ENCODE results near the gene DCST2. TPM values are rescaled to one million over a fixed set of nuclear protein-coding genes. Genes with fewer than 3 reads are reported as not detected.

Gene DCST2
- polyA plus RNA-seq, 3 donors = 2.6 TPM; not detected in 2

DNA sequence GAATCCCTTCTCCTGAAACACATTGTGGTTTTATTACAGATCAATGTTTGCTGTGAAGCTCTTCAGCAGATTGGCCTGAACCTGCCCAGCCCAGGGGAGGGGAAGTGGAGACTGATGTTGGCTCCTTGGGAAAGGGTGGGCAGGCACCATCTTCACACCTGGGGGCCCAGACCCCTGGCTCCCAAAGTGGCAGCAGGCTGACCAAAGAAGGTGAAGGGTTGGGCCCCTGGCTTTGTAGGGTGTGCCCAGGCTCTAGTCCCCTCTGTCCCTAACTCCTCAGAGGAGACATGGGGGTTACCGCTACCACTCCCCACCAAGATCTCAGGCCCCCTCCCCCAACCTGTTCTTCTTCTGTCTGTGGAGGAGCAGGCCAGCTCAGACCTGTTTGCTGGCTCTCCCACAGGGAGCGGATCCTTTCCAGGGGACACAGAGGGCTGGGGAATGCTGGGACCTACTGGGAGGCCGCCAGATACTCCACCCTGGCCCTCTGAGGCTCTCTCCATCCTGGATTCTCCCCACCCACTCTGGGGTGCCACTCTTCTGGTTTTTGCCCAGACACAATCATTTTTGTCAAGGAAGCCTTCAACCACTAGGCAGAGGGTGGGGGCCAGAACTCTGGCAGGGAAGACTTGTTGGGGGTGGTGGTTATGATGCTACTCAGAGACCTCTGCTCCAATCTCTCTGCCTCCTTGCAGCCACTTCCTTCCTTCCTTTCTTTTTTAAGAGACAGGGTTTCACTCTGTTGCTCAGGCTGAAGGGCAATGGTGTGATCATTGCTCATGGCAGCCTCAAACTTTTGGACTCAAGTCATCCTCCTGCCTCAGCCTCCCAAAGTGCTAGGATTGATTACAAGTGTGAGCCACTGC is 40.0 kb upstream of the DCST2 start:
- H3K9me3 Mint-ChIP-seq = peaks cover 0 to 4% (median 0%) of the 10 kb centered on the region in 7 donors

DNA sequence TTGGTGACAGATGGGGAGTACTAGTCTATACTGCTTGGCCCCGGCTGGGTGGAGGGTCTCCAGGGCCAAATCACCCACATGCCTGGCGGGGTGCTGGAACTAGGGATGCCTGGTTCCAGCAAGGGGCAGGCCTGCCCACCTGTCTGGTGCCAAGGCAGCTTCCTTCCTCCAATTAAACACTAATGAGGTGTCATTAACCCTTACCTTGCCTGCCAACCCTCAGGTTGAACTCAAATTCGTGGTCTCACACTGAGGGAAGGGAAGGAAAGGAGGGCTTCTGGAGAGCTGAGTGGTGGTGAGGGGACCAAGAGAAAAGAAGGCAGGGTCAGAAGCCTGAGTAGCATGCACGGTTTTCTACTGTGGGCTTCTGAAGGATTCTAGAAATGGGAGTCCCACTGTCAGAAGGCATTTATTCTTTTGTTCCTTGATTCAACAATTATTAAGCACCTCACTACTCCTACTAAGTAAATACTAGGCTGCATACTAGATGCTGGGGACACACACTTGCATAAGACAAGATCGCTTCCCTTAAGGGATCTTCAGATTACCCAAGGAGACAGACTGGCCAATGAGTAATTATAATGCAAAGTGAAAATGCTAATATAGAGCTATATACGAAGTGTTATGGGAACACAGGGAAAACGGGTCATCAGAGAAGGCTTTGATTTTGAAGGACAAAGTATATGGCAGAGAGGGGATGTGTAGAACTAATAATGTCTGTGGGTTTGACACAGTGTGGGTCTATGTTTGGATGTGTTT is 39.1 kb upstream of the DCST2 start:
- Mint-ChIP-seq H3K4me3 (peak overlapping the region in 1 of 2 donors; percentile 90), H3K27me3 (ENCODE audit: low read depth in 3 of 3) (peaks cover 18 to 34% (median 25%) of the 10 kb centered on the region in 3 donors), H3K27ac (no peak overlapping the region), H3K4me1 (peaks cover 27% of the 10 kb centered on the region), H3K9me3 (peaks cover 0 to 2% (median 0%) of the 10 kb centered on the region in 7 donors), H3K36me3 (peaks cover 18 to 19% of the 10 kb centered on the region in 2 donors)
- TF ChIP-seq, protein P1, sequence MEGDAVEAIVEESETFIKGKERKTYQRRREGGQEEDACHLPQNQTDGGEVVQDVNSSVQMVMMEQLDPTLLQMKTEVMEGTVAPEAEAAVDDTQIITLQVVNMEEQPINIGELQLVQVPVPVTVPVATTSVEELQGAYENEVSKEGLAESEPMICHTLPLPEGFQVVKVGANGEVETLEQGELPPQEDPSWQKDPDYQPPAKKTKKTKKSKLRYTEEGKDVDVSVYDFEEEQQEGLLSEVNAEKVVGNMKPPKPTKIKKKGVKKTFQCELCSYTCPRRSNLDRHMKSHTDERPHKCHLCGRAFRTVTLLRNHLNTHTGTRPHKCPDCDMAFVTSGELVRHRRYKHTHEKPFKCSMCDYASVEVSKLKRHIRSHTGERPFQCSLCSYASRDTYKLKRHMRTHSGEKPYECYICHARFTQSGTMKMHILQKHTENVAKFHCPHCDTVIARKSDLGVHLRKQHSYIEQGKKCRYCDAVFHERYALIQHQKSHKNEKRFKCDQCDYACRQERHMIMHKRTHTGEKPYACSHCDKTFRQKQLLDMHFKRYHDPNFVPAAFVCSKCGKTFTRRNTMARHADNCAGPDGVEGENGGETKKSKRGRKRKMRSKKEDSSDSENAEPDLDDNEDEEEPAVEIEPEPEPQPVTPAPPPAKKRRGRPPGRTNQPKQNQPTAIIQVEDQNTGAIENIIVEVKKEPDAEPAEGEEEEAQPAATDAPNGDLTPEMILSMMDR (IDR thresholded peaks at IDR 0.05) = no peak
- DNase-seq = no peak
- intact Hi-C loops (cut with micrococcal nuclease) = no loop called here
- H4K20me1 ChIP-seq (ENCODE audit: insufficient read depth, low read length) = peaks cover 10% of the 10 kb centered on the region
- H3K4me1 ChIP-seq (ENCODE audit: control insufficient read depth in 1 of 2, insufficient read depth in 2 of 2, low read length in 2 of 2) = peaks cover 27 to 34% of the 10 kb centered on the region in 2 donors
- no peak overlapping the region for H3K27ac ChIP-seq (ENCODE audit: low read depth in 1 of 2, low read length in 2 of 2)
- no peaks in the 10 kb centered on the region for H3K9me3 ChIP-seq (replicated peaks in 1 of 2; ENCODE audit: control insufficient read depth in 1 of 2, insufficient read depth in 1 of 2, low read length in 2 of 2)
- H3K36me3 ChIP-seq (replicated peaks in 1 of 2; ENCODE audit: control insufficient read depth in 1 of 2, insufficient read depth in 2 of 2, low read length in 2 of 2) = peaks cover 0 to 19% of the 10 kb centered on the region in 2 donors
- H3K4me2 ChIP-seq (replicated peaks; ENCODE audit: extremely low read depth, low read length, poor library complexity, severe bottlenecking) = no peak overlapping the region
- WGBS (ENCODE audit: insufficient coverage) = 82% methylated on average over 4 of the region's 7 CpGs
- H2AFZ ChIP-seq (ENCODE audit: insufficient read depth, low read depth, low read length, poor library complexity, severe bottlenecking) = no peak overlapping the region
- H3K27me3 ChIP-seq (ENCODE audit: control insufficient read depth in 2 of 2, insufficient read depth in 2 of 2, low read length in 2 of 2) = peaks cover 1 to 26% of the 10 kb centered on the region in 2 donors
- no peak overlapping the region for H3K9ac ChIP-seq (ENCODE audit: insufficient read depth, low read length, poor library complexity, severe bottlenecking)
- H3K4me3 ChIP-seq (replicated peaks in 1 of 3; ENCODE audit: low read depth in 2 of 3, low read length in 3 of 3) = no peak overlapping the region
- no peaks in the 10 kb centered on the region for H3K79me2 ChIP-seq (ENCODE audit: insufficient read depth, low read length)

More for the DNA sequence above, 40.0 kb upstream of the DCST2 start:
- peaks cover 9 to 10% of the 10 kb centered on the region in 2 donors for H3K36me3 Mint-ChIP-seq
- Histone ChIP-seq H3K27me3 (ENCODE audit: control insufficient read depth in 2 of 2, insufficient read depth in 2 of 2, low read length in 2 of 2) (peaks cover 9 to 35% of the 10 kb centered on the region in 2 donors), H3K79me2 (ENCODE audit: insufficient read depth, low read length) (no peaks in the 10 kb centered on the region), H4K20me1 (ENCODE audit: insufficient read depth, low read length) (peaks cover 10% of the 10 kb centered on the region), H2AFZ (ENCODE audit: insufficient read depth, low read depth, low read length, poor library complexity, severe bottlenecking) (no peak overlapping the region), H3K27ac (ENCODE audit: low read depth in 1 of 2, low read length in 2 of 2) (no peak overlapping the region), H3K4me2 (replicated peaks; ENCODE audit: extremely low read depth, low read length, poor library complexity, severe bottlenecking) (no peak overlapping the region), H3K4me1 (ENCODE audit: control insufficient read depth in 1 of 2, insufficient read depth in 2 of 2, low read length in 2 of 2) (peaks cover 27 to 37% of the 10 kb centered on the region in 2 donors), H3K9ac (ENCODE audit: insufficient read depth, low read length, poor library complexity, severe bottlenecking) (no peak overlapping the region), H3K9me3 (replicated peaks in 1 of 2; ENCODE audit: control insufficient read depth in 1 of 2, insufficient read depth in 1 of 2, low read length in 2 of 2) (no peaks in the 10 kb centered on the region), H3K36me3 (replicated peaks in 1 of 2; ENCODE audit: control insufficient read depth in 1 of 2, insufficient read depth in 2 of 2, low read length in 2 of 2) (peaks cover 0 to 11% of the 10 kb centered on the region in 2 donors), H3K4me3 (replicated peaks in 1 of 3; ENCODE audit: low read depth in 2 of 3, low read length in 3 of 3) (no peak overlapping the region)
- no peak overlapping the region for H3K27ac Mint-ChIP-seq
- peaks cover 28% of the 10 kb centered on the region for H3K4me1 Mint-ChIP-seq
- TF ChIP-seq, protein P1 (IDR thresholded peaks at IDR 0.05) = no peak
- peaks cover 24 to 43% (median 30%) of the 10 kb centered on the region in 3 donors for H3K27me3 Mint-ChIP-seq (ENCODE audit: low read depth in 3 of 3)
- no peak for DNase-seq
- H3K4me3 Mint-ChIP-seq = peak overlapping the region in 1 of 2 donors; percentile 51
- intact Hi-C loops (cut with micrococcal nuclease) = no loop called here
- WGBS (ENCODE audit: insufficient coverage) = 93% methylated on average over 3 of the region's 3 CpGs
